ENCODE measurements around the gene MAGI2. TPM values are rescaled to one million over a fixed set of nuclear protein-coding genes. Genes with fewer than 3 reads are reported as not detected.

The MAGI2 gene
- total and polyA plus RNA-seq, 2 donors (not counting 3 experiments of a cell fraction or from before 2014, with no cell fraction given) = 0.28 to 6.0 TPM

- DNase-seq (ENCODE audit: low read depth, low spot score) (no peak), FAIRE-seq (no peak)
- Histone ChIP-seq H3K36me3 (ENCODE audit: control insufficient read depth in 2 of 2, extremely low read depth in 1 of 2, insufficient read depth in 2 of 2, low read length in 2 of 2) (no peaks in the 10 kb centered on the region), H3K9ac (replicated peaks; ENCODE audit: extremely low read depth, insufficient read depth, low read length) (no peak overlapping the region), H3K79me2 (ENCODE audit: control insufficient read depth, insufficient read depth, low read length) (no peaks in the 10 kb centered on the region), H3K9me1 (replicated peaks; ENCODE audit: control insufficient read depth, extremely low read depth, insufficient read depth, low read length) (no peaks in the 10 kb centered on the region), H3K4me1 (ENCODE audit: control insufficient read depth, extremely low read depth, insufficient read depth, low read length) (no peaks in the 10 kb centered on the region), H3K9me3 (replicated peaks; ENCODE audit: control insufficient read depth, insufficient read depth, low read length) (no peaks in the 10 kb centered on the region), H3K27ac (ENCODE audit: insufficient read depth, low read depth, low read length) (no peak overlapping the region), H3K4me3 (replicated peaks in 1 of 3; ENCODE audit: insufficient read depth in 1 of 3, low read depth in 1 of 3, low read length in 3 of 3) (no peak overlapping the region), H4K20me1 (replicated peaks; ENCODE audit: control insufficient read depth, extremely low read depth, insufficient read depth, low read length) (no peaks in the 10 kb centered on the region), H3K4me2 (ENCODE audit: insufficient read depth, low read length) (no peak overlapping the region), H2AFZ (ENCODE audit: low read depth, low read length) (no peak overlapping the region), H3K27me3 (ENCODE audit: control insufficient read depth in 2 of 2, insufficient read depth in 2 of 2, low read length in 2 of 2) (no peaks in the 10 kb centered on the region)
- TF ChIP-seq MYC (IDR thresholded peaks at IDR 0.05; ENCODE audit: low read depth, low read length) (no peak), CTCF (IDR thresholded peaks at IDR 0.05; ENCODE audit: extremely low read depth in 1 of 2, insufficient read depth in 1 of 2, low read depth in 1 of 2, low read length in 2 of 2) (no peak), EZH2 (IDR thresholded peaks at IDR 0.05; ENCODE audit: borderline replicate concordance, low read depth, low read length, severe bottlenecking) (no peak), JUN (IDR thresholded peaks at IDR 0.05; ENCODE audit: borderline replicate concordance, insufficient read depth, insufficient read length, low read depth) (no peak), POLR2AphosphoS5 (IDR thresholded peaks at IDR 0.05; ENCODE audit: insufficient read depth, low read depth, low read length) (no peak), MAX (IDR thresholded peaks at IDR 0.05; ENCODE audit: insufficient read depth, insufficient read length) (no peak), GATA2 (IDR thresholded peaks at IDR 0.05; ENCODE audit: insufficient read depth, insufficient read length, low read depth, low read length) (no peak), POLR2A (IDR thresholded peaks at IDR 0.05; ENCODE audit: low read depth, low read length) (no peak), FOS (IDR thresholded peaks at IDR 0.05; ENCODE audit: borderline replicate concordance, insufficient read depth, low read length) (no peak)
- ChIA-PET POLR2A (no interaction called here), CTCF (interaction anchor here (3.9 kb wide), 1 partner anchor 11 kb away, joined by 18 read pairs; no protein-coding TSS in a partner anchor)
- intact Hi-C loops (cut with micrococcal nuclease) (no loop called here), dilution Hi-C loops (cut with MboI; ENCODE audit: extremely low pct_ligation_motif_present, low sequenced_read_pairs) (no loop called here)
- BruUV-seq (replicated peaks) = no TSS peak
Observed at GRCh38 chr7:79165225-79165624, 288.2 kb downstream of the MAGI2 start.
